SK-N-SH (cell line): ENCODE measurements around the gene P2RX4. TPM values are rescaled to one million over a fixed set of nuclear protein-coding genes. Genes with fewer than 3 reads are reported as not detected.

Source experiments
- CTCF ChIA-PET: fragments of 300-600, 350-600 bp; formaldehyde crosslinking; extraction: SDS; loops from one replicate; lab custom pipeline; 2021; lab: Yijun Ruan, JAX
- POLR2A ChIA-PET: fragments of 350-600 bp; sonication (Branson Sonifier 250); formaldehyde crosslinking; extraction: SDS; loops from one replicate; lab custom pipeline; 2020; ENCODE audit warnings: antibody characterized with exemption, inconsistent platforms; lab: Yijun Ruan, JAX
- DNase-seq: peaks from one replicate; pipeline ENCODE4 v3.0.0; 2012
- H2AFZ ChIP-seq: fragments of 200-600 bp; sonication (generic); 2 replicates; pipeline ENCODE4 v1.8.1; 2016; ENCODE audit warnings: antibody characterized with exemption, mild to moderate bottlenecking, low read depth
- H3F3A ChIP-seq: fragments of 200-600 bp; sonication (generic); replicated peaks from 2 replicates; pipeline ENCODE3; 2016; ENCODE audit warnings: antibody characterized with exemption, mild to moderate bottlenecking; ENCODE audit not compliant: insufficient read depth
- H3K27ac ChIP-seq, 2 experiments: fragments of 200-500 bp in 1 of 2; fragments of 200-600 bp in 1 of 2; sonication (Bioruptor generic) in 1 of 2; sonication (generic), shearing (Covaris generic) in 1 of 2; 2 replicates each; pipeline versions ENCODE4 v1.5.1 to v1.6.1; 2014 to 2016; ENCODE audit warnings: low read depth in 2 of 2, inconsistent platforms in 1 of 2, low read length in 1 of 2, mild to moderate bottlenecking in 1 of 2, mixed read lengths in 1 of 2
- H3K27me3 ChIP-seq: fragments of 200-600 bp; sonication (generic), shearing (Covaris generic); 2 replicates; pipeline ENCODE4 v1.6.1; 2016; ENCODE audit warnings: mixed run types; ENCODE audit not compliant: insufficient read depth
- H3K36me3 ChIP-seq, 2 experiments: fragments of 200-500 bp in 1 of 2; fragments of 200-600 bp in 1 of 2; sonication (Bioruptor generic) in 1 of 2; sonication (generic) in 1 of 2; replicated peaks in 1 of 2; 2 replicates each; pipeline versions ENCODE3 to v1.5.1; 2014 to 2016; ENCODE audit warnings: low read length in 1 of 2, mild to moderate bottlenecking in 1 of 2; ENCODE audit not compliant: insufficient read depth in 2 of 2, control insufficient read depth in 1 of 2
- H3K4me1 ChIP-seq, 2 experiments: fragments of 200-500 bp in 1 of 2; fragments of 200-600 bp in 1 of 2; sonication (Bioruptor generic) in 1 of 2; sonication (generic), shearing (Covaris generic) in 1 of 2; 2 replicates each; pipeline versions ENCODE4 v1.5.1 to v1.6.1; 2014 to 2016; ENCODE audit warnings: low read depth in 1 of 2, low read length in 1 of 2, mixed run types in 1 of 2; ENCODE audit not compliant: insufficient read depth in 2 of 2, control insufficient read depth in 1 of 2
- H3K4me2 ChIP-seq: fragments of 200-600 bp; sonication (generic), shearing (Covaris generic); 2 replicates; pipeline ENCODE4 v1.6.1; 2017; ENCODE audit warnings: mixed run types
- H3K4me3 ChIP-seq, 2 experiments: fragments of 200-500 bp in 1 of 2; fragments of 200-600 bp in 1 of 2; sonication (Bioruptor generic) in 1 of 2; sonication (generic), shearing (Covaris generic) in 1 of 2; 2 replicates each; pipeline versions ENCODE4 v1.5.1 to v1.8.1; 2014 to 2016; ENCODE audit warnings: low read depth in 2 of 2, inconsistent platforms in 1 of 2, low read length in 1 of 2, mild to moderate bottlenecking in 1 of 2, mixed read lengths in 1 of 2, moderate library complexity in 1 of 2
- H3K79me2 ChIP-seq: fragments of 200-600 bp; sonication (generic); 2 replicates; pipeline ENCODE4 v1.8.1; 2017; ENCODE audit warnings: mild to moderate bottlenecking; ENCODE audit not compliant: insufficient read depth
- H3K9ac ChIP-seq: fragments of 200-600 bp; sonication (generic); 2 replicates; pipeline ENCODE4 v1.6.1; 2017; ENCODE audit warnings: mixed run types
- H3K9me2 ChIP-seq: fragments of 200-600 bp; sonication (generic); 2 replicates; pipeline ENCODE4 v1.6.1; 2017; ENCODE audit warnings: mixed run types
- H3K9me3 ChIP-seq: fragments of 200-600 bp; sonication (generic); 2 replicates; pipeline ENCODE4 v1.6.1; 2017; ENCODE audit warnings: mixed run types, mild to moderate bottlenecking, moderate library complexity
- H4K20me1 ChIP-seq: fragments of 200-600 bp; sonication (generic); 2 replicates; pipeline ENCODE4 v1.6.1; 2017; ENCODE audit warnings: mild to moderate bottlenecking, mixed run types; ENCODE audit not compliant: insufficient read depth
- CHD2 ChIP-seq: fragments of 150-350 bp; IDR thresholded peaks from 2 replicates; pipeline ENCODE4 v1.6.1; 2018; ENCODE audit warnings: low read length; ENCODE audit not compliant: partially characterized antibody
- EP300 ChIP-seq, 2 experiments: IDR thresholded peaks; 2 replicates each; pipeline versions ENCODE4 v1.4.0 to v1.6.1; 2012; ENCODE audit warnings: borderline replicate concordance in 1 of 2, low read depth in 1 of 2, low read length in 1 of 2
- GATA2 ChIP-seq: sonication (generic); formaldehyde crosslinking; IDR thresholded peaks from 2 replicates; pipeline ENCODE4 v1.5.0; 2020; ENCODE audit warnings: mild to moderate bottlenecking, missing genetic modification reagents
- MXI1 ChIP-seq: IDR thresholded peaks from 2 replicates; pipeline ENCODE4 v1.6.1; 2012; ENCODE audit warnings: mild to moderate bottlenecking, low read depth, low read length, improper control_type of control experiment
- POLR2AphosphoS5 ChIP-seq: IDR thresholded peaks from 2 replicates; pipeline ENCODE4 v1.6.1; 2012; ENCODE audit warnings: low read depth, low read length
- RAD21 ChIP-seq: IDR thresholded peaks from 2 replicates; pipeline ENCODE4 v1.6.1; 2012; ENCODE audit warnings: mild to moderate bottlenecking, low read length
- RFX5 ChIP-seq: IDR thresholded peaks from 2 replicates; pipeline ENCODE4 v1.6.1; 2012; ENCODE audit warnings: mild to moderate bottlenecking, improper control_type of control experiment, low read length
- SIN3A ChIP-seq: IDR thresholded peaks from 2 replicates; pipeline ENCODE4 v1.6.1; 2012; ENCODE audit warnings: low read depth, mild to moderate bottlenecking, low read length, moderate library complexity, borderline replicate concordance
- SMC3 ChIP-seq: IDR thresholded peaks from 2 replicates; pipeline ENCODE4 v1.6.1; 2012; ENCODE audit warnings: low read depth, low read length, improper control_type of control experiment
- TCF12 ChIP-seq: IDR thresholded peaks from 2 replicates; pipeline ENCODE4 v1.4.0; 2012
- YY1 ChIP-seq: IDR thresholded peaks from 2 replicates; pipeline ENCODE4 v1.4.0; 2012; ENCODE audit warnings: low read depth, mild to moderate bottlenecking
- WGBS: methylation state at CpG from one replicate; pipeline ENCODE4 v1.1.6; 2017; ENCODE audit warnings: low lambda C conversion rate; 5-methylcytosine and 5-hydroxymethylcytosine counted together
- polyA plus RNA-seq, 3 experiments: library from polyadenylated mRNA; depleted of rRNA; stranded (reverse); fragments of >200 nt; gene quantifications; 2 replicates each; pipeline ENCODE4 v1.2.3, GENCODE V29; 2012
- TF ChIP-seq, protein P1 (sequence below): fragments of 150-350 bp; IDR thresholded peaks from 2 replicates; pipeline ENCODE4 v1.6.1; 2017; ENCODE audit warnings: antibody characterized with exemption, low read length, low read depth, borderline replicate concordance
- TF ChIP-seq, protein P2 (sequence below): IDR thresholded peaks from 2 replicates; pipeline ENCODE4 v1.4.0; 2012; ENCODE audit warnings: low read depth
- TF ChIP-seq, protein P3 (sequence below): fragments of 200-600 bp; sonication (generic); IDR thresholded peaks from 2 replicates; pipeline ENCODE4 v1.6.1; 2017; ENCODE audit warnings: antibody characterized with exemption, mild to moderate bottlenecking, moderate library complexity

P2RX4 gene, protein sequence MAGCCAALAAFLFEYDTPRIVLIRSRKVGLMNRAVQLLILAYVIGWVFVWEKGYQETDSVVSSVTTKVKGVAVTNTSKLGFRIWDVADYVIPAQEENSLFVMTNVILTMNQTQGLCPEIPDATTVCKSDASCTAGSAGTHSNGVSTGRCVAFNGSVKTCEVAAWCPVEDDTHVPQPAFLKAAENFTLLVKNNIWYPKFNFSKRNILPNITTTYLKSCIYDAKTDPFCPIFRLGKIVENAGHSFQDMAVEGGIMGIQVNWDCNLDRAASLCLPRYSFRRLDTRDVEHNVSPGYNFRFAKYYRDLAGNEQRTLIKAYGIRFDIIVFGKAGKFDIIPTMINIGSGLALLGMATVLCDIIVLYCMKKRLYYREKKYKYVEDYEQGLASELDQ
- 24.2 and 32.2 TPM in 2 replicates for polyA plus RNA-seq (2012; rRNA removed)
- polyA plus RNA-seq (2012; cell fraction: cytosol; rRNA removed) = 13.4 and 22.6 TPM in 2 replicates
- 17.6 and 24.1 TPM in 2 replicates for polyA plus RNA-seq (2012; cell fraction: nucleus; rRNA removed)

DNA sequence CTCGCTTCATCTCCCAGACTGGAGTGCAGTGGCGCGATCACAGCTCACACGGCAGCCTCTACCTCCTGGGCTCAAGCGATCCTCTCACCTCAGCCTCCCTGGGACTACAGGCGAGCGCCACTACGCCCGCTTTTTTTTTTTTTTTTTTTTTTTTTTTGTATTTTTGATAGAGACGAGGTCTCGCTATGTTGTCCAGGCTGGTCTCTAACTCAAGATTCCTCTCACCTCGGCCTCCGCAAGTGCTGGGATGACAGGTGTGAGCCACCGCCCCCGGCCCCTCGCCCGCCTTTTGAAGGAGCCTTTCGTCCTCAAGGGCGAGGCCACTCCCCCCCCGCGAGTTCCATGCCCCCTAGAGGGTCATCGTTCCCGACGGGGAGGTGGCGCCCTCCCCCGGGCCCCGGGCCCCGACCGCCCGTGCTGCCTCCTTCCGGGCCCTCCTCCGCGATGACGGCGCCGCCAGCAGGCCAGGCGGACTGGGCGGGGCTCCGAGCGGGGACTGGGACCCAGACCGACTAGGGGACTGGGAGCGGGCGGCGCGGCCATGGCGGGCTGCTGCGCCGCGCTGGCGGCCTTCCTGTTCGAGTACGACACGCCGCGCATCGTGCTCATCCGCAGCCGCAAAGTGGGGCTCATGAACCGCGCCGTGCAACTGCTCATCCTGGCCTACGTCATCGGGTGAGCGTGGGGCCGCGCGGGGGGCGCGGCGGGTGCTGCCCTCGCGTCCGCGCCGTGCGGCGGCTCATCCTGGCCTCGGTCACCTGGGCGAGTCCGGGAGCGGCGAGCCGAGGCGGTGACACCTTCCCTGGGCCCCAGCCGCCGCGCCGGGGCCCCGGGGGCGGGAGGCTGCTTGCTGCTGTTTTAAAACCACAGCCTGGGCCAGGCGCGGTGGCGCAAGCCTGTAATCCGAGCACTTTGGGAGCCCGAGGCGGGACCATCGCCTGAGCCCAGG, at the start of gene P2RX4:
Gene P2RX4, plus strand, starts transcription at position 506 of the 949 bp plus-strand sequence. Its CDS starts 36 bp downstream, at position 542.
- peak; percentile 97 for DNase-seq
- TF ChIP-seq SIN3A (0 out of 2 replicates have a peak, but pooled peaks have one; percentile 9), POLR2AphosphoS5 (peak; percentile 81), YY1 (peak; percentile 65), CHD2 (no peak), RAD21 (peak; percentile 46), SMC3 (peak; percentile 16; the same call in 1 of the 2 replicates), GATA2 (no peak), RFX5 (no peak), EP300 (IDR thresholded peaks at IDR 0.05; ENCODE audit: borderline replicate concordance in 1 of 2, low read depth in 1 of 2, low read length in 1 of 2) (no peak; a peak in 1 of 4 replicates), MXI1 (peak; percentile 84), TCF12 (no peak)
- TF ChIP-seq, protein P1, sequence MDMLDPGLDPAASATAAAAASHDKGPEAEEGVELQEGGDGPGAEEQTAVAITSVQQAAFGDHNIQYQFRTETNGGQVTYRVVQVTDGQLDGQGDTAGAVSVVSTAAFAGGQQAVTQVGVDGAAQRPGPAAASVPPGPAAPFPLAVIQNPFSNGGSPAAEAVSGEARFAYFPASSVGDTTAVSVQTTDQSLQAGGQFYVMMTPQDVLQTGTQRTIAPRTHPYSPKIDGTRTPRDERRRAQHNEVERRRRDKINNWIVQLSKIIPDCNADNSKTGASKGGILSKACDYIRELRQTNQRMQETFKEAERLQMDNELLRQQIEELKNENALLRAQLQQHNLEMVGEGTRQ = no peak
- TF ChIP-seq, protein P2, sequence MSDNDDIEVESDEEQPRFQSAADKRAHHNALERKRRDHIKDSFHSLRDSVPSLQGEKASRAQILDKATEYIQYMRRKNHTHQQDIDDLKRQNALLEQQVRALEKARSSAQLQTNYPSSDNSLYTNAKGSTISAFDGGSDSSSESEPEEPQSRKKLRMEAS = peak; percentile 60; the same call in 1 of the 2 replicates
- TF ChIP-seq, protein P3, sequence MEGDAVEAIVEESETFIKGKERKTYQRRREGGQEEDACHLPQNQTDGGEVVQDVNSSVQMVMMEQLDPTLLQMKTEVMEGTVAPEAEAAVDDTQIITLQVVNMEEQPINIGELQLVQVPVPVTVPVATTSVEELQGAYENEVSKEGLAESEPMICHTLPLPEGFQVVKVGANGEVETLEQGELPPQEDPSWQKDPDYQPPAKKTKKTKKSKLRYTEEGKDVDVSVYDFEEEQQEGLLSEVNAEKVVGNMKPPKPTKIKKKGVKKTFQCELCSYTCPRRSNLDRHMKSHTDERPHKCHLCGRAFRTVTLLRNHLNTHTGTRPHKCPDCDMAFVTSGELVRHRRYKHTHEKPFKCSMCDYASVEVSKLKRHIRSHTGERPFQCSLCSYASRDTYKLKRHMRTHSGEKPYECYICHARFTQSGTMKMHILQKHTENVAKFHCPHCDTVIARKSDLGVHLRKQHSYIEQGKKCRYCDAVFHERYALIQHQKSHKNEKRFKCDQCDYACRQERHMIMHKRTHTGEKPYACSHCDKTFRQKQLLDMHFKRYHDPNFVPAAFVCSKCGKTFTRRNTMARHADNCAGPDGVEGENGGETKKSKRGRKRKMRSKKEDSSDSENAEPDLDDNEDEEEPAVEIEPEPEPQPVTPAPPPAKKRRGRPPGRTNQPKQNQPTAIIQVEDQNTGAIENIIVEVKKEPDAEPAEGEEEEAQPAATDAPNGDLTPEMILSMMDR = peak; percentile 46

More for the DNA sequence above, at the start of gene P2RX4:
- peak within 1 kb of the TSS; percentile 60 to 73 for H3K4me3 ChIP-seq
- H4K20me1 ChIP-seq = no peaks in the 10 kb centered on the region
- CTCF ChIA-PET = interaction anchor here (0.9 to 1.1 kb wide), 4 partner anchors 14 to 28 kb away, joined by 3 to 5 read pairs (median 4); no protein-coding TSS in a partner anchor
- peaks cover 0 to 6% of the 10 kb centered on the region in 2 experiments for H3K36me3 ChIP-seq
- peaks cover 7 to 9% of the 10 kb centered on the region in 2 experiments; a peak in 3 of 4 replicates for H3K4me1 ChIP-seq
- H2AFZ ChIP-seq = peak within 1 kb of the TSS; percentile 94
- H3K9me2 ChIP-seq = no peaks in the 10 kb centered on the region
- H3F3A ChIP-seq = peaks cover 4% of the 10 kb centered on the region
- WGBS = 21% methylated on average over 34 of the region's 97 CpGs
- no peaks in the 10 kb centered on the region for H3K27me3 ChIP-seq
- H3K9ac ChIP-seq = peak within 1 kb of the TSS; percentile 82
- H3K27ac ChIP-seq = peak within 1 kb of the TSS; percentile 54 to 68; a peak in 3 of 4 replicates
- H3K79me2 ChIP-seq = no peaks in the 10 kb centered on the region
- POLR2A ChIA-PET = no interaction called here
- H3K4me2 ChIP-seq = peak within 1 kb of the TSS; percentile 84
- H3K9me3 ChIP-seq = no peaks in the 10 kb centered on the region
